ENCODE measurements around the gene CNTLN. TPM values are rescaled to one million over a fixed set of nuclear protein-coding genes. Genes with fewer than 3 reads are reported as not detected.

CNTLN gene
- total RNA-seq, 1 donor from 2014 or later, result 7.8 TPM

DNA sequence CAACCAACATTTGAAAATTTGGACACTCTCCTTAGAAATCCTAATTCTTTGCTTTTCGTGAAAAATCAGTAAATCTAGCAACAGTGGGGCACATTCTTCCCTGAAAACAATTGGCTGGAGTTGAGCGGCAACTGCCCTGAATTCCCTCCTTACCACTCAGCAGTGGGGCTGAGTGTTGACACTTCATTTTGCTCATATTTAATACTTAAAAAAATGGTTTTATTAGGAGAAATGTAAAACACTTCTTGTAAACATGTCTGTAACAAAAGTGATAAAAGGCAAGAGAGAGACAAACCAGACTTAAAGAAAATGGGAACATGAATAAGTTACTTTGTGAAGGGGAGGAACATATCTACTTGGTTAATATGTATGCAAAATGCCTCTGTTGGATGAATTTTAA lies 193.5 kb downstream of the CNTLN start:
- H3K9me3 Mint-ChIP-seq (ENCODE audit: low read depth), result no peaks in the 10 kb centered on the region
- no peaks in the 10 kb centered on the region for H3K27me3 Mint-ChIP-seq (ENCODE audit: low read depth)
- H3K36me3 Mint-ChIP-seq (ENCODE audit: low read depth), result no peaks in the 10 kb centered on the region
- no peaks in the 10 kb centered on the region for H3K4me1 Mint-ChIP-seq (ENCODE audit: low read depth)
- no peak overlapping the region for H3K4me3 Mint-ChIP-seq (ENCODE audit: unreplicated experiment)
- no peak overlapping the region for H3K27ac Mint-ChIP-seq (ENCODE audit: unreplicated experiment)
- no peak for TF ChIP-seq CTCF (IDR thresholded peaks at IDR 0.05)
- no peak for DNase-seq (ENCODE audit: low spot score)

- Mint-ChIP-seq H3K27me3 (ENCODE audit: low read depth) (no peaks in the 10 kb centered on the region), H3K27ac (ENCODE audit: unreplicated experiment) (no peak overlapping the region), H3K9me3 (ENCODE audit: low read depth) (no peaks in the 10 kb centered on the region), H3K36me3 (ENCODE audit: low read depth) (peaks cover 1% of the 10 kb centered on the region), H3K4me1 (ENCODE audit: low read depth) (no peaks in the 10 kb centered on the region), H3K4me3 (ENCODE audit: unreplicated experiment) (no peak overlapping the region)
- no peak for TF ChIP-seq CTCF (IDR thresholded peaks at IDR 0.05)
- no peak for DNase-seq (ENCODE audit: low spot score)
These were observed 195.3 kb downstream of the CNTLN start for GRCh38 chr9:17330097-17330496.

DNA sequence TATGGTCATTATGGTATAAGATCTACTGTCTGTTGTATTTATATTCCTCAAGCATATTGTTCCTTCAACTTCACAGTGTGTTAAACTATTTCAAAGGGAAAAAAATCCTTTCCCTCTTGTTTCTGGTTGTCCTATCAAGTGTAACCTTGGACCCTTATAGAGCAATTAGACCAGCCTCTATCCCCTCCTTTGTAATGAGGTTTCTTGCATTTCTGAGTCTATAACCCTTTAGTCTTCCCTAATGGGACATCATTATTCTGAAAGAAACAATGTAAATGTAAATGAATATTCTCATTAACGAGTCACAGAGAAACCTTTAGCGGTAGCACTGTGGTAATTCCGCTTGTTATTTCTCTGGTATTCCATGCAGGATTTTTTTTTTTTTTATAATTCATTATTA lies 197.3 kb downstream of the CNTLN start:
- Mint-ChIP-seq H3K9me3 (ENCODE audit: low read depth) (no peaks in the 10 kb centered on the region), H3K27me3 (ENCODE audit: low read depth) (no peaks in the 10 kb centered on the region), H3K36me3 (ENCODE audit: low read depth) (peaks cover 3% of the 10 kb centered on the region), H3K4me3 (ENCODE audit: unreplicated experiment) (no peak overlapping the region), H3K4me1 (ENCODE audit: low read depth) (no peaks in the 10 kb centered on the region), H3K27ac (ENCODE audit: unreplicated experiment) (no peak overlapping the region)
- TF ChIP-seq CTCF (IDR thresholded peaks at IDR 0.05), result no peak
- DNase-seq (ENCODE audit: low spot score), result no peak

DNA sequence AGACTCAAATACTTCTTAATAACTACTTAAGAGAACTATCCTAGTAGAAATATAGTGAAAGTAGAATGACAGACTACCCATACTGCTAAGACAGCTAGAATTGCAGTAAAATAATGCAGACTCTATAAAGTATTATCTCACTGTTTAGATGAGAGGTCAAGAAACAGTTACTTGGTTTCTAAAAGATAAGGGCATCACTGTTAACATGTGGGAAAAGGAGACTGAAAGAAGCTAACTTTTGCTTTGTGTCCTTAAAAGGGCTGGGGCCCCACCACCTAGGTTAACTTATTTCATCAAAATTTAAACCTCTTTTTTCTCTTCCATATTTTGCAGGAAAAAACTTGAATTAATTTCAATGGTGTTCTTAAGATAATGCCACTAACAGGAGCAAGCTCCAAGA lies 204.3 kb downstream of the CNTLN start:
- Mint-ChIP-seq H3K27ac (ENCODE audit: unreplicated experiment) (no peak overlapping the region), H3K9me3 (ENCODE audit: low read depth) (no peaks in the 10 kb centered on the region)
- TF ChIP-seq CTCF (IDR thresholded peaks at IDR 0.05), result no peak

GRCh38 chr9:17342696-17343095 lies 207.9 kb downstream of the CNTLN start:
- Mint-ChIP-seq H3K4me3 (ENCODE audit: unreplicated experiment) (no peak overlapping the region), H3K4me1 (ENCODE audit: low read depth) (no peaks in the 10 kb centered on the region), H3K27me3 (ENCODE audit: low read depth) (no peaks in the 10 kb centered on the region)

More for the DNA sequence above, 204.3 kb downstream of the CNTLN start:
- H3K4me3 Mint-ChIP-seq (ENCODE audit: unreplicated experiment), result no peak overlapping the region
- H3K27me3 Mint-ChIP-seq (ENCODE audit: low read depth), result no peaks in the 10 kb centered on the region
- no peak for DNase-seq (ENCODE audit: low spot score)
- peaks cover 3% of the 10 kb centered on the region for H3K36me3 Mint-ChIP-seq (ENCODE audit: low read depth)
- no peaks in the 10 kb centered on the region for H3K4me1 Mint-ChIP-seq (ENCODE audit: low read depth)

More at GRCh38 chr9:17342696-17343095, 207.9 kb downstream of the CNTLN start:
- DNase-seq (ENCODE audit: low spot score), result no peak
- H3K9me3 Mint-ChIP-seq (ENCODE audit: low read depth), result no peaks in the 10 kb centered on the region
- H3K36me3 Mint-ChIP-seq (ENCODE audit: low read depth), result peaks cover 5% of the 10 kb centered on the region
- TF ChIP-seq CTCF (IDR thresholded peaks at IDR 0.05), result no peak
- H3K27ac Mint-ChIP-seq (ENCODE audit: unreplicated experiment), result no peak overlapping the region
